GM18517 (cell line): ENCODE measurements around the gene RPS17.

Source experiments
- ATAC-seq: cut with Tn5 transposase; IDR thresholded peaks from one replicate; pipeline ENCODE4 v1.9.1; 2021; ENCODE audit warnings: mild to moderate bottlenecking, moderate library complexity; ENCODE audit not compliant: unreplicated experiment

RPS17 gene

DNA sequence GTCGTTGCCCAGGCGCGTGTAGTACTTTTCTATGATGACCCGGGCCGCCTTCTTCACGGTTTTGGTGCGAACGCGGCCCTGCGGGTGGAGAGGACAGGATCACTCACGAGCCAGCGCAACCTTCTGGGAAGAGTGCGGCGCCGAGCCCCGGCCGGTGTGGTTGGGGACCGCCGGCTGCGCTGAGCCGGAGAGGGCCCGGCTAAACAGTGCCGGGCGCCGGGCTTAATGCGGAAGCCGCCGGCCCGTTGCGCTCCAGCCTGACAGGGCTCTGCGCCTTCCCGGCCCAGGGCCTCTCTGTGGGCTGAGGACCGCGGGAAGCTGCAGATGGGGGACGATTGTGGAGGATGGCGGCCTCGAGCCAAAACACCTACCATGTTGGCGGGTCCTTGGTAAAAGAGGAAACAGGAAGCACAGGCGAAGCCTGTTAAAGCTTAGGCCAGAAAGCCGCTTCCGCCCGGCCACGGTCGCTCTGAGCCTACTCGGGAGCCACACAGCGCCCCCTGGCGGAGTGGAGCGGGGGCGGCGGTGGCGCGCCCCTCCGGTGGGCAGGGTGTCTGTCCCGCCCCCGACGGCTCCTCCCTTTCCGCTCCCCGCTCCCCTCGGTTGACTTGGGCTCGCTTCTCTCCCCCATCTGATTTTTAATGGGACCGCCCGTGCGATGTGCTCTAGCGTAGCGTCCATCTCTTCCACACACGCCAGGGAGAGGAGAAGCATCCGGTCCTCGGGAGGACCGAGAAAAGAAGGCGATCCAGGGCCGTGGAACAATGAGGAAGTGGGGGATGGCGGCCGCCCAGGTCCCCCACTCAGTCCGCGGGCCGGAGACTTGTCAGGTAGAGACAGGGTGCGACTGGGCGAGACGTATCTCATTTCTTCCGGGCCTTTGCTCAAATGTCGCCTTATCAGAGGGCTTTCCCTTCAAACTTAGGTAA is at the start of gene RPS17:
Gene RPS17, minus strand, starts transcription at position 403 of the 929 bp plus-strand sequence. Its CDS starts 29 bp downstream, at position 374.
- ATAC-seq = peak; percentile 85

- no peak for ATAC-seq
These were observed 47.5 kb upstream of the RPS17 start for GRCh38 chr15:82587805-82588204.

- no peak for ATAC-seq
These were observed 44.8 kb upstream of the RPS17 start for GRCh38 chr15:82585072-82585471.

GRCh38 chr15:82580713-82581112 is 40.5 kb upstream of the RPS17 start:
- no peak for ATAC-seq

GRCh38 chr15:82575335-82575734 is 35.1 kb upstream of the RPS17 start:
- ATAC-seq = no peak

- no peak for ATAC-seq
These were observed 32.7 kb upstream of the RPS17 start for GRCh38 chr15:82572986-82573385.

- ATAC-seq = no peak
These were observed 32.1 kb upstream of the RPS17 start for GRCh38 chr15:82572311-82572710.

DNA sequence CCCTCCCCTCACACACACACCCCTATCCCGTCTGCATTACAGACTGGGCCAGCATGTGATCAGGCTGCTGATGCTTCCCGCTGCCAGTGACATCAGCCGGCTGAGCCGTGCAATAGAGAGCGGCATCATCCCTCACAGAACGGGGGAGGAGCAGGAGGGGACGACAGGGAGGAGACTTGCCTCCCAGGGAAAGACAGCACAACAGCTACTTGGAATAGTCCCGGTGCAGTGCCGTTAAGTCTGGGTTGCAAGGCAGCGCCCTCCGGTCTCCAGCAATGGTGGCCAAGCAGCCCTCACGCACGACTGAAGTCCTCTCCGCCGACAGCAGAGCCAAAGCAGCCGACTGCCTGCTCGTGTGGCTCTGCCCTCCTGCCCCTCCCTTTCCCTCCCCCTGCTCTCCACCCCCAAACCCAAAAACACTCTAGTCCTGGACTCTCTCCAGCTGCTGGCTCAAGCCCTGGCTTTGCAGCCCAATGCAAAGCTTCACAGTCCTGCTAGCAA is 31.5 kb upstream of the RPS17 start:
- ATAC-seq = no peak

- no peak for ATAC-seq
These were observed 30.7 kb upstream of the RPS17 start for GRCh38 chr15:82570721-82571508.

DNA sequence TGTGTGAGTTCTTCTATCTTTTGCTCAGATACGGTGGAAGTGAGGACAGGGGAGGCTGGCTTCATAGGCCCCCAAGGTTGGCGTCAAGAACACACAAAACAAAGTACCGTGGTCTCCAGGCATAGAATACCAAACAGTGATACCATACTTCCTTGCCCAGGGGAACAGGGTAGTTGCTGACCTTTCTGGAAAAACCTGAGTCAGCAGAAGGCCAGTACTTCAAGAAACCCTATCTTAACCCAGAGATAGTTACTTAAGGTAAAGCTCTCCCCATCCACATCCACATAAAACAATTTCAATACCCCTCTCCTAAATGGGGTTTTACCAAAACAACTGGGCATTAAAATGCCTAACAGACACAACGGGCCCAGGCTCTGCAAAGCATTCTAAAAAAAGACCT is 29.6 kb upstream of the RPS17 start:
- ATAC-seq = no peak

- ATAC-seq = no peak
These were observed 28.7 kb upstream of the RPS17 start for GRCh38 chr15:82568986-82569385.

DNA sequence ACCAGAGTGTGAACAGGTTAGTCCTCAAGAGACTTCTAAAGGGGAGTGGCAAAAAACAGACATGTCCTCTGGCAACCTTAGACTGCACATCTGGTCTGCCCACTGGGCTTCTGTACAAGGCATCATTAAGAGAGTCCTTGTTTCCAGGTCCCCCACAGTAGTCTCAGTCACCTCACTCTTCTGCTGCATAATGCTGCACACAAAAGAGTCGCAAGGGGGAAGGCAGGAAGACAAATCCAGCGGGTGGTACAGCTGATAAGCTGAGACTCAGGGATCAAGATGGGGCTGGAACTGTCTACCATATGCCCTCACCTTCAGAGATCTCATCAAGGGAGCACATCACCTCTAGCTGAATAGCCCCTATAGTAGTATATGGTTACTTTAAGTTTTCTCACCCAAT is 27.4 kb upstream of the RPS17 start:
- no peak for ATAC-seq

DNA sequence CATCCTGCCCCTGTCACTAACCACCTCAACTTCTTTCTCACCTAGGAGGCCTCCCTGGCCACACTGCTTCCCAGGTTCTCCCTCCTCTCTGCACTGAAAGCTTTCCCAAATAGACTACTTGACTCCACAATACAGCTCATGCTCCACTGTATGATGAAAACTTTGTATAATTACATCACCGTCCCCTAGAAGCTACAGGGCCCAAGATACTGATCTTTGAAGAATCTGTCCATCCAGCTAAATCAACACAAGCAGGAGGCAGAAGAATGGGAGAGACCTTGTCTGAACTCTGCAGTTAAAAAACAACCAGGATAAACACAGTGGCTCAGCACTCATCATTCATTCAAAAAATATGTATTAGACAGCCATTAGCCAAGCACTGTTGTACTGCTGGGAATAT is 26.4 kb upstream of the RPS17 start:
- no peak for ATAC-seq

DNA sequence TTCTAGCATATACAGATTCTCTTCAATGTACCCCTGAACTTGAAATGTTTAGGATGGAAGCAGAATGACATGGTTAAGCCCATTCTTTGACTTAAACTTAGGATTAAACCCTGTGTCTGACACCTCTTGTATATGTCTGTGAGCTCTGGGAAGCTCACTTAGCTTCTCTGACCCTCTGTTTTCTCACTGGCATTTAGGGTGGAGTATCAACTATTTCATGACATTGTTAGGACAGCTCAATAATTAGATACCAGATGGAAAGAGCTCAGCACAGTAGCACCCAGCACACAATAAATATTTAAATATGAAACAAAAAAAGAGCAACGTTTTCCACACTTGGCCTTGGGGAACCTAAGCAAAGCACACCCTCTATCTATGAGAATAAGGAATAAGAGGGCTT is 18.2 kb upstream of the RPS17 start:
- no peak for ATAC-seq

DNA sequence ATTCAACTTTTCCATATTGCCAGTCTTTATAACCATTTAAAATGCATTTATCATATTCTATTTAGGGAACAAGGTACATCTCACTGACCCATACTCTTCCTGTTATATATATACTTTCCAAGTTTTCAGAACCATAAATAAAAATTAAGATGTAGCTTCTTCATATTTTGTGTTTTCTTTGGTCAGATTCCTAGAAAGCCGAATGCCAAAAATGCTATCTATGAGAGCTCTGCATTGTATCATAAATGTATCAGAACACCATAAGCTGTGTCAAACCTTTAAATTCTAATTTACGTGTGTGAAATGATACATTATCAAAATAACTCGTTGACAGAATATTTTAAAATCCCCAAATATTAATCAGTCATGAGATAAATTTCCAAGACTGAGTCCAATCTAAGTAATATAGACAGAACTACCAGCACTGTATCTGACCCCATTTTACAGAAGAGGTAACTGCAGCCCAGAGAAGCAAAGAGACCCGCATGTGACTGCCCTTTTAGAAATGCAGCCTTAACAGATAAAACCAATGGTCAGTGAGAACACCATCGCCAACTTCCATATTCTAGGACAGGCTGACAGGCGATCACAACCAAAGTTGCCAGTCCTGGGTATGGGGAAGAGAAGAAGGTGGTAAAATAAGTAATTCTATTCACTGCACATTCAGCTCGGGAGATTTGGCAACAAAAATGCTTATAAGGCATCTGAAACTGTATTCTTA is 16.2 kb upstream of the RPS17 start:
- ATAC-seq = no peak

- no peak for ATAC-seq
These were observed 14.6 kb upstream of the RPS17 start for GRCh38 chr15:82554849-82555248.

DNA sequence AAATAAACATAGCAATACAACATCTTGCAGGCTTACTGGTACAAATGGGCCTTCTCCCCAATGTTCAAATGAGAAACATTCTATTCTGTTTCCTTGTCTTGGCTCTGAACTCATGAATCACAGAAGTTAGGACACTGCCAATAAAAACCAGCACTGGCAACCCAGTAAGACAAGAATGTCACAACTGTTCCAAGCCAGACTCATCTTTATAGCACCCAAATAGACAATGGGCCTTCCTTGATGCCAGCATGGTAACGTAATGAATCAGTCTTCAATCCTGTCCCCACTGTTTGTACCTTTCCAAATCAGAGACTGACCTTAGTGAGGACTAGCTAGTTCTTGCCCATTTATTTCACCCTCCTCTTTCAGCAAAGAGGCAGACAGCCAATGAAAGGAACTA is 14.1 kb upstream of the RPS17 start:
- no peak for ATAC-seq

- no peak for ATAC-seq
These were observed 13.6 kb upstream of the RPS17 start for GRCh38 chr15:82553846-82554245.

- no peak for ATAC-seq
These were observed 12.6 kb upstream of the RPS17 start for GRCh38 chr15:82552861-82553260.

GRCh38 chr15:82551646-82552247 is 11.5 kb upstream of the RPS17 start:
- ATAC-seq = no peak

DNA sequence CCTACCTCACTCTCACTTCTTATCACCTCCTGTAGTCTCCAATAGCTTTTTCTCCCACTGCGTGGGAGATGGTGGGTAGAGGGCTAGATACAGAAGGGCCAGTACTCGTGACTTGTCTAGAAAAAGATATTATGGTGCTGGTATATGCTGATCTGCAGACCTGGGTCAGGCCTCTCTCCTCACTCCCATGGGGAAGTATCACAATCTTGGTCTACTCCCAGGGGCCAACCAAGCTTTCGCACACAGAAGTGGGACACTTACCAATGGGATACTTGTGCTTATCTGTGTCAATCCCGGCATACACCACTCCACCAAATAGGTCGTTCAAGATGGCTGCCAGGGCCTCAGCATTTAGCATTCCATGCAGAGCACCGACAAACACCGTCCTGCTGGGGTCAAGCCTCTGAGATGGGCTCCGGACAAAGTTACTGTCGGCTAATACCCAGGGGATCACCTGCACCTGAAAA is 9.0 kb upstream of the RPS17 start:
- no peak for ATAC-seq
